EH (cell line): ENCODE data around the gene IL13RA2.

Experiments
- DNase-seq: peaks from one replicate; pipeline ENCODE4 v3.0.0-alpha.2; 2015; ENCODE audit warnings: low read depth

IL13RA2 gene

GRCh38 chrX:115017455-115017854 lies at the start of gene IL13RA2:
Gene IL13RA2 (minus strand): TSS chrX:115017616. CDS start chrX:115017269, 347 bp downstream.
- DNase-seq: no peak

- DNase-seq: no peak
Observed at GRCh38 chrX:115065304-115065703, 47.9 kb upstream of the IL13RA2 start.

- DNase-seq: no peak
Observed at GRCh38 chrX:115060013-115060412, 42.6 kb upstream of the IL13RA2 start.

GRCh38 chrX:115058276-115058675 lies 40.9 kb upstream of the IL13RA2 start:
- peak; percentile 95 for DNase-seq

GRCh38 chrX:115054876-115055275 lies 37.5 kb upstream of the IL13RA2 start:
- DNase-seq: peak; percentile 4

- DNase-seq: no peak
Observed at GRCh38 chrX:115053223-115053622, 35.8 kb upstream of the IL13RA2 start.

- DNase-seq: peak; percentile 57
Observed at GRCh38 chrX:115047715-115048114, 30.3 kb upstream of the IL13RA2 start.

- DNase-seq: peak; percentile 59
Observed at GRCh38 chrX:115047181-115047580, 29.8 kb upstream of the IL13RA2 start.

GRCh38 chrX:115040417-115040816 lies 23.0 kb upstream of the IL13RA2 start:
- DNase-seq: no peak

GRCh38 chrX:115038406-115038805 lies 21.0 kb upstream of the IL13RA2 start:
- no peak for DNase-seq

GRCh38 chrX:115036029-115036428 lies 18.6 kb upstream of the IL13RA2 start:
- no peak for DNase-seq

- DNase-seq: peak; percentile 49
Observed at GRCh38 chrX:115031989-115032388, 14.6 kb upstream of the IL13RA2 start.

- no peak for DNase-seq
Observed at GRCh38 chrX:115030625-115031024, 13.2 kb upstream of the IL13RA2 start.

GRCh38 chrX:115029869-115030570 lies 12.6 kb upstream of the IL13RA2 start:
- peak; percentile 34 for DNase-seq

GRCh38 chrX:115029440-115029839 lies 12.0 kb upstream of the IL13RA2 start:
- no peak for DNase-seq

- DNase-seq: no peak
Observed at GRCh38 chrX:115023811-115024210, 6.4 kb upstream of the IL13RA2 start.

GRCh38 chrX:115023139-115023538 lies 5.7 kb upstream of the IL13RA2 start:
- peak; percentile 83 for DNase-seq

GRCh38 chrX:115021121-115021520 lies 3.7 kb upstream of the IL13RA2 start:
- DNase-seq: no peak

- DNase-seq: peak; percentile 74
Observed at GRCh38 chrX:115018944-115019343, 1.5 kb upstream of the IL13RA2 start.

GRCh38 chrX:115018040-115018647 lies 728 bp upstream of the IL13RA2 start:
- DNase-seq: no peak

- DNase-seq: peak; percentile 38
Observed at GRCh38 chrX:115013705-115014104, 3.7 kb downstream of the IL13RA2 start.

GRCh38 chrX:115011428-115011827 lies 6.0 kb downstream of the IL13RA2 start:
- DNase-seq: no peak

GRCh38 chrX:114999906-115000305 lies 17.5 kb downstream of the IL13RA2 start:
- no peak for DNase-seq

- DNase-seq: no peak
Observed at GRCh38 chrX:114997779-114998178, 19.6 kb downstream of the IL13RA2 start.
